GM12873 (cell line): Measurements from ENCODE around the gene GRID2.

ENCODE experiments used
- CTCF ChIP-seq: IDR thresholded peaks from 2 replicates; pipeline ENCODE4 v1.5.1; 2012; ENCODE audit warnings: low read depth, mild to moderate bottlenecking, moderate library complexity, low read length, control low read depth; ENCODE audit not compliant: insufficient read depth; ENCODE audit errors: missing control alignments

GRID2 gene

DNA sequence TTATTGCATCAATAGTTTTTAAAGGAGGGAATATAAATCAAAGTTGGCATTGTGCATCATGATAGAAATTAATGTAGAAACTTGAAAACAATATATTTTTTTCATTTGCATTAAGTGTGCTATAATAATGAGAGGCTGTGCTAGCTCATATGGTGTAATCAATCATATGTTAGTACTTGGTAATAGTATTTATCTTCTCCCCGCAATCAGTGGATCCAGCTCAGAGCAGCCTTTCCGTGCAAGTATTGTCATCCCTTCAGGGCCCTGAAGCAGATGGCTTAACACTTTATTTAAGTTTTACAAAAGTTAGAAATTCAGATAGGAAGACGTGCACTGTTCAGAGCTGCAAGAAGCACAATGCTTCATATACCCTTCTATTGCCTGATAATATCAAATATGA lies 908.5 kb downstream of the GRID2 start:
- TF ChIP-seq CTCF: no peak

DNA sequence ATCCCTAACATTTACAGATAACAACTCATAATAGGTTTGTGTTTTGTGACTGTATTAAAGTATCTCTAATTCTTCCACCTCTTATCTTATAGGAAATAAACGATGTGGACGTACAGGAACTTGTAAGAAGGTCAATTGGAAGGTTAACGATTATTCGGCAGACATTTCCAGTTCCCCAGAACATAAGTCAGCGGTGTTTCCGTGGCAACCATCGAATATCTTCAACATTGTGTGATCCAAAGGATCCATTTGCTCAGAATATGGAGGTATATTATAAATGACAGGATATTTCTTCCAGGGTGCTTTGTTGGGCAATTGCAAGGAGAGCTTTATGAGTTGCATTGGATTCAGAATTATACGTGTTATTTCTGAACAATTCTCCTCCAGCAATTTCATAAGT lies 912.9 kb downstream of the GRID2 start:
- TF ChIP-seq CTCF: no peak

DNA sequence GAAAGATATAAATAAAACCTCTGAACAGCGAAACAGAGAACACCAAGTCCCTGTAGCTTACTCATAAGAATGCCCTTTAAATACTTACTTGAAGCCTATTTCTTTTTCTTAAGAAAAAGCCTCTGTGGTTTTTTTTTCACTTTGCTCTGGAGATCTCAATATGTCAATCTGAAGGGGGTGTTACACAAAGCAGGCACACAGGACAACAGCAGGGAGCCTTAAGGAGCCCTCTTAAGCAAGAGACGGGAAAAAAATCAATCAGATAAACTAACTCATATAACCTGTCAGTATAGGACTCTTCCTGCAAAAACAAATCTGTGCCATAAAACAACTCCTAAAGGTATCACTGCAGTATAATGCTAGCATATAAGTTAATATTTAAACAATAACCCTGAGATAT lies 913.7 kb downstream of the GRID2 start:
- no peak for TF ChIP-seq CTCF

GRCh38 chr4:93221771-93222170 lies 918.0 kb downstream of the GRID2 start:
- TF ChIP-seq CTCF: no peak

DNA sequence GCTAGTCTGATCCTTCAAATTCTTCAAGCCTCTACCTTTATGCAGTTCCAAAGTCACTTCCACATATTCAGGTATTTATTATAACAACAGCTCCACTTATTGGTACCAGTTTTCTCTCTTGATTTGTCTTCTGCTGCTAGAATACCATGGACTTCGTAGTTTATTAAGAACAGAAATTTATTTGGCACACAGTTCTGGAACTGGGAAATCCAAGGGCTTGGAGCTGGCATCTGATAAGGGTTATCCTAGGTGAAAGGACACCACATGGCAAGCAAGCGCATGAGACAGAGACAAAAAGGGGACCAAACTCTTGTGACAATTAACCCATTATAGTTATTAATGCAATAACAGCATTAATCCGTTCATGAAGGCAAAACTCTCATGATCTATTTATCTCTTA lies 924.3 kb downstream of the GRID2 start:
- no peak for TF ChIP-seq CTCF

- no peak for TF ChIP-seq CTCF
Measured at GRCh38 chr4:93232883-93233282, 929.1 kb downstream of the GRID2 start.

DNA sequence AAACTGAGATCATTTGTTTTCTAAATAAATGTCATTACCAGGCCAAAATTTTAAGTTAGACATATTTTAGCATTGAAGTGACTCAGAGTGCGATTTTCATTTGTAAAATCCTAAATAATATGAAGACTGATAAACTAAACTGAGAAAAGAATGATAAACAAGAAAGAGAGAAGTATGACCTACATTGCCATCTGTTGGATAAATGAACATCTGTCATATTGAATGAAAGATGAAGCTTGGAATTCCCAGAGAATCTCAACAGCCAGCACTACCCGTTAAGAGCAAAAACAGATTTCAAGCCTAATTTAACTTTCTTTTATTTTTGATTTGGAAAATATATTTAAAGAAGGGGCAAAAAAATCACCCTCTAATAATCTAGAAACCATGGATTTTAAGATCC lies 933.8 kb downstream of the GRID2 start:
- no peak for TF ChIP-seq CTCF

- TF ChIP-seq CTCF: no peak
Measured at GRCh38 chr4:93243262-93243661, 939.5 kb downstream of the GRID2 start.
